SJCRH30 (cell line): Measurements from ENCODE around the gene SEPTIN14. TPM values are rescaled to one million over a fixed set of nuclear protein-coding genes. Genes with fewer than 3 reads are reported as not detected.
A peak's percentile ranks its signal among the peaks of the same experiment; 100 is the strongest.
"Not testable (repeated sequence)": the region's sequence is repeated elsewhere in the genome, so short reads cannot be mapped to it uniquely, and the experiment has no call there.

Experiments
- DNase-seq, 2 experiments: peaks; one replicate each; pipeline ENCODE4 v3.0.0-alpha.2; 2015 to 2020
- H3K27ac ChIP-seq: fragments of 250-450 bp; sonication (Bioruptor Pico); 2 replicates; pipeline ENCODE4 v1.5.1; 2020; ENCODE audit warnings: mild to moderate bottlenecking, moderate library complexity
- H3K27me3 ChIP-seq: fragments of 250-450 bp; sonication (Bioruptor Pico); 2 replicates; pipeline ENCODE4 v1.5.1; 2020; ENCODE audit warnings: mild to moderate bottlenecking, moderate library complexity
- H3K36me3 ChIP-seq: fragments of 250-450 bp; sonication (Bioruptor Pico); 2 replicates; pipeline ENCODE4 v1.5.1; 2020; ENCODE audit warnings: mild to moderate bottlenecking, moderate library complexity
- H3K4me1 ChIP-seq: fragments of 250-450 bp; sonication (Bioruptor Pico); 2 replicates; pipeline ENCODE4 v1.5.1; 2020; ENCODE audit warnings: mild to moderate bottlenecking, moderate library complexity
- H3K4me3 ChIP-seq: fragments of 250-450 bp; sonication (Bioruptor Pico); 2 replicates; pipeline ENCODE4 v1.5.1; 2020; ENCODE audit warnings: mild to moderate bottlenecking, moderate library complexity
- H3K9me3 ChIP-seq: fragments of 250-450 bp; sonication (Bioruptor Pico); replicated peaks from 2 replicates; pipeline ENCODE4 v1.5.1; 2020; ENCODE audit warnings: mild to moderate bottlenecking, moderate library complexity
- total RNA-seq: library from RNA; depleted of rRNA; stranded (reverse); fragments of >200 nt; shearing (Covaris generic); gene quantifications from 2 replicates; pipeline ENCODE4 v1.2.3, GENCODE V29; 2014

The SEPTIN14 gene
- total RNA-seq, 1 experiment from 2014 or later = not detected

GRCh38 chr7:55838595-55838994 lies 24.0 kb downstream of the SEPTIN14 start:
- no peak for DNase-seq
- no peaks in the 10 kb centered on the region for H3K36me3 ChIP-seq
- no peak overlapping the region for H3K4me3 ChIP-seq
- no peaks in the 10 kb centered on the region for H3K4me1 ChIP-seq
- H3K9me3 ChIP-seq = no peaks in the 10 kb centered on the region
- no peaks in the 10 kb centered on the region; the same call in 1 of the 2 replicates for H3K27me3 ChIP-seq
- no peak overlapping the region for H3K27ac ChIP-seq

GRCh38 chr7:55827577-55827976 lies 35.0 kb downstream of the SEPTIN14 start:
- Histone ChIP-seq H3K27me3 (no peaks in the 10 kb centered on the region), H3K4me3 (no peak overlapping the region), H3K36me3 (no peaks in the 10 kb centered on the region), H3K27ac (no peak overlapping the region), H3K4me1 (no peaks in the 10 kb centered on the region), H3K9me3 (no peaks in the 10 kb centered on the region)
- DNase-seq = no peak

GRCh38 chr7:55818686-55819085 lies 43.9 kb downstream of the SEPTIN14 start:
- no peak for DNase-seq
- Histone ChIP-seq H3K4me1 (no peaks in the 10 kb centered on the region), H3K27me3 (no peaks in the 10 kb centered on the region), H3K9me3 (no peaks in the 10 kb centered on the region), H3K27ac (no peak overlapping the region), H3K36me3 (no peaks in the 10 kb centered on the region), H3K4me3 (no peak overlapping the region)

GRCh38 chr7:55797260-55797659 lies 65.3 kb downstream of the SEPTIN14 start:
- not testable (repeated sequence) for H3K9me3 ChIP-seq, H3K36me3 ChIP-seq, H3K27ac ChIP-seq, H3K4me3 ChIP-seq, H3K4me1 ChIP-seq, DNase-seq, H3K27me3 ChIP-seq

- H3K4me1 ChIP-seq = no peaks in the 10 kb centered on the region
- H3K36me3 ChIP-seq = no peaks in the 10 kb centered on the region
- no peak overlapping the region for H3K4me3 ChIP-seq
- no peak overlapping the region for H3K27ac ChIP-seq
- DNase-seq = no peak
- no peaks in the 10 kb centered on the region for H3K27me3 ChIP-seq
- peaks cover 10% of the 10 kb centered on the region; the same call in 1 of the 2 replicates for H3K9me3 ChIP-seq
Observed at GRCh38 chr7:55794527-55794926, 68.0 kb downstream of the SEPTIN14 start.

- H3K9me3 ChIP-seq = peaks cover 5% of the 10 kb centered on the region; the same call in 1 of the 2 replicates
Observed at GRCh38 chr7:55792048-55792447, 70.5 kb downstream of the SEPTIN14 start.

GRCh38 chr7:55787796-55788195 lies 74.8 kb downstream of the SEPTIN14 start:
- Histone ChIP-seq H3K9me3 (no peaks in the 10 kb centered on the region), H3K4me3 (no peak overlapping the region), H3K27ac (no peak overlapping the region), H3K36me3 (no peaks in the 10 kb centered on the region), H3K27me3 (no peaks in the 10 kb centered on the region), H3K4me1 (no peaks in the 10 kb centered on the region)
- no peak for DNase-seq

More at GRCh38 chr7:55792048-55792447, 70.5 kb downstream of the SEPTIN14 start:
- no peaks in the 10 kb centered on the region for H3K36me3 ChIP-seq
- no peak for DNase-seq
- H3K4me3 ChIP-seq = no peak overlapping the region
- no peaks in the 10 kb centered on the region for H3K4me1 ChIP-seq
- H3K27me3 ChIP-seq = no peaks in the 10 kb centered on the region
- H3K27ac ChIP-seq = no peak overlapping the region

GRCh38 chr7:55786901-55787300 lies 75.7 kb downstream of the SEPTIN14 start:
- Histone ChIP-seq H3K9me3 (no peaks in the 10 kb centered on the region), H3K4me1 (no peaks in the 10 kb centered on the region), H3K27me3 (no peaks in the 10 kb centered on the region), H3K27ac (no peak overlapping the region), H3K4me3 (no peak overlapping the region), H3K36me3 (no peaks in the 10 kb centered on the region)
- no peak for DNase-seq

- H3K4me3 ChIP-seq, H3K36me3 ChIP-seq, H3K27ac ChIP-seq, H3K27me3 ChIP-seq, H3K4me1 ChIP-seq, DNase-seq, H3K9me3 ChIP-seq: not testable (repeated sequence)
Observed at GRCh38 chr7:55785444-55785843, 77.1 kb downstream of the SEPTIN14 start.

GRCh38 chr7:55784151-55784550 lies 78.4 kb downstream of the SEPTIN14 start:
- Histone ChIP-seq H3K4me3 (no peak overlapping the region), H3K9me3 (no peaks in the 10 kb centered on the region), H3K4me1 (no peaks in the 10 kb centered on the region), H3K27ac (no peak overlapping the region), H3K36me3 (no peaks in the 10 kb centered on the region), H3K27me3 (no peaks in the 10 kb centered on the region)
- DNase-seq = no peak

- Histone ChIP-seq H3K9me3 (no peaks in the 10 kb centered on the region), H3K27ac (no peak overlapping the region), H3K36me3 (no peaks in the 10 kb centered on the region), H3K4me1 (no peaks in the 10 kb centered on the region), H3K27me3 (no peaks in the 10 kb centered on the region), H3K4me3 (no peak overlapping the region)
- DNase-seq = no peak
Observed at GRCh38 chr7:55778631-55779030, 83.9 kb downstream of the SEPTIN14 start.

GRCh38 chr7:55776196-55776595 lies 86.4 kb downstream of the SEPTIN14 start:
- no peak for DNase-seq
- Histone ChIP-seq H3K4me1 (no peaks in the 10 kb centered on the region), H3K27ac (no peak overlapping the region), H3K4me3 (no peak overlapping the region), H3K9me3 (no peaks in the 10 kb centered on the region), H3K36me3 (no peaks in the 10 kb centered on the region), H3K27me3 (no peaks in the 10 kb centered on the region)

- H3K27me3 ChIP-seq = no peaks in the 10 kb centered on the region
- H3K36me3 ChIP-seq = no peaks in the 10 kb centered on the region
- peak overlapping the region; percentile 11; the same call in 1 of the 2 replicates for H3K4me3 ChIP-seq
- H3K27ac ChIP-seq = no peak overlapping the region
- no peak for DNase-seq
- no peaks in the 10 kb centered on the region for H3K4me1 ChIP-seq
- H3K9me3 ChIP-seq = no peaks in the 10 kb centered on the region
Observed at GRCh38 chr7:55775051-55775420, 87.5 kb downstream of the SEPTIN14 start.

GRCh38 chr7:55774327-55775050 lies 88.1 kb downstream of the SEPTIN14 start:
- H3K4me3 ChIP-seq = peak overlapping the region; percentile 11; the same call in 1 of the 2 replicates
- no peaks in the 10 kb centered on the region for H3K9me3 ChIP-seq
- no peaks in the 10 kb centered on the region for H3K4me1 ChIP-seq
- no peaks in the 10 kb centered on the region for H3K36me3 ChIP-seq
- H3K27ac ChIP-seq = no peak overlapping the region
- no peaks in the 10 kb centered on the region for H3K27me3 ChIP-seq
- peak; percentile 46 to 63 for DNase-seq

GRCh38 chr7:55770778-55771177 lies 91.8 kb downstream of the SEPTIN14 start:
- Histone ChIP-seq H3K27ac (no peak overlapping the region), H3K4me3 (no peak overlapping the region), H3K27me3 (no peaks in the 10 kb centered on the region), H3K4me1 (no peaks in the 10 kb centered on the region), H3K36me3 (no peaks in the 10 kb centered on the region), H3K9me3 (no peaks in the 10 kb centered on the region)
- DNase-seq = no peak

- H3K4me3 ChIP-seq, H3K27ac ChIP-seq, H3K4me1 ChIP-seq, H3K9me3 ChIP-seq, H3K36me3 ChIP-seq, DNase-seq, H3K27me3 ChIP-seq: not testable (repeated sequence)
Observed at GRCh38 chr7:55753274-55753862, 109.2 kb downstream of the SEPTIN14 start.
